ENCODE measurements around the gene OCLN.
A peak's percentile ranks its signal among the peaks of the same experiment; 100 is the strongest.
"Not testable (repeated sequence)": the region's sequence is repeated elsewhere in the genome, so short reads cannot be mapped to it uniquely, and the experiment has no call there.

Gene OCLN

DNA sequence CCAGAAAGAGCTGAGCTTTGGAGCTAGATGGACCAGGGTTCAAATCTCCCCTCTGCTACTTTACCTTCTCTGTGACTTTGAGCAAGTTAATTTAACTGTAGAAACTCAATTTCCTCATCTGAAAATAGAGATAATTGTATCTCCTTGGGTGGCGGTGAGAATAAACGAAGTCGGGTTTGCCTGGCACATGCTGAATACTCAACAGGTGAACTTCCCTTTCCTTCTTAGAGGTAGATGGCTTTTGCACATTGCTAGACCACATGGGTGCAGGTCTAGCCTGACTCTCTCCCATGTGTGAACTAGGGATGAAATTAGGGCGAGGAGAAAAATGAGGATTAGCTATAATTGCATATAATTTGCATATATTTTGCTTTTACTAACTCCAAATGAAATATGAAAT, 36.0 kb downstream of the OCLN start:
- DNase-seq (ENCODE audit: low spot score) = no peak

DNA sequence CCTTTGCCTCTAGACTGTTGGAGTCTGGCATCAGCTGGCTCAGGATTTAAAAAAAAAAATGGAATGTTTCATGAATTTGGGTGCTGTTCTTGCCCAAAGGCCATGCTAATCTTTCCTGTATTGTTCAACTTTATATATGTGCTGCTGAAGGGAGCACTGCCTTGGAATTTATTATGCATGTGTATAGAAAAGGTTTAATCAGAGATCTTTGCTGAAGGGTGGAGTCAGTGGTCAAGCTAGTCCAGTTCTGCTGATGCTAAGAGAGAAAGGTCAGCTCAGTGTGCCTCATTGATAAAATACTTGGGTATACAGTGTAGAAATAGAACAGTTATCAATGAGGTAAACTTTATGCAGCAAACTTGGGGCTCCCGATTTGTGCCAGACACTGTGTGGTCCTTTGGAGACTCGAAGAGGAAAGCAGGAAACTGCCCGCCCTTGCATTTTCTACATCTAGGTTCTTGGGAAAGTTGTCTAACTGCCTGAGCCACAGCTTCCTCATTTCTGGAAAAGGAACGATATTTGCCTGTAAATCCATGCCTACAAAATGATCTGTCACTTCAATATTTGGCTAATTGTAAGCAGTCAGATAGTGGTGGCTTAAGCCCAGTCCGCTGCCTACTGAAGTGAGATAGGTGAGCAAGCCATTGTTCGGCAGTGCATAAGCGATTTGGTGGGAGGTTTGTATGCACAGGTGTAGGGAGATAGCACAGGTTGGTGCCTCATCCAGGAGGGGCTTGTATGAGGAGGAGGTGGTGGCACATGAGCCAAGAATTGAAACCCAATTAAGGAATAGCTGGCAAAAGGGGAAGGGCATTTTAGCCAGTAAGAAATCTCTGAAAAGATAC, 38.2 kb downstream of the OCLN start:
- DNase-seq (ENCODE audit: low spot score) = no peak

DNA sequence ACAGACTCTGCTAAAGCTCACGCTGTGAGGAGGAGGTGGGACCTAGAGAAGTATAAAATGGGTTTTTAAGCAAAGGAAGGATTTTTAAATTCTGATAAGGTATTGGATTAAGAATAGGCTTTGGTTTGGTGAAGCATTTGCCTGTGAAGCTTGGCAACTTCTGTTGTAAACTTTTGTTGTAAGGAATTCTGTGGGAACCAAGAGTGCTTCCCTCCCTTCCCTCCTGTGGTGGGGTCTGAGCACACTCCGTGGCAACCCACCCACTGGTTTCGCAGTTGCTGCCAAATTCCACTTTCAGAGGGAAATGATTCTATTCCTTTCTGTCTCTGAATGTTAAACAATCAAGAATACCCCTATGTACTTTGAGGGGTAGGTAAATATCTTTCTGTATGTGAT, 38.8 kb downstream of the OCLN start:
- DNase-seq (ENCODE audit: low spot score) = no peak

DNA sequence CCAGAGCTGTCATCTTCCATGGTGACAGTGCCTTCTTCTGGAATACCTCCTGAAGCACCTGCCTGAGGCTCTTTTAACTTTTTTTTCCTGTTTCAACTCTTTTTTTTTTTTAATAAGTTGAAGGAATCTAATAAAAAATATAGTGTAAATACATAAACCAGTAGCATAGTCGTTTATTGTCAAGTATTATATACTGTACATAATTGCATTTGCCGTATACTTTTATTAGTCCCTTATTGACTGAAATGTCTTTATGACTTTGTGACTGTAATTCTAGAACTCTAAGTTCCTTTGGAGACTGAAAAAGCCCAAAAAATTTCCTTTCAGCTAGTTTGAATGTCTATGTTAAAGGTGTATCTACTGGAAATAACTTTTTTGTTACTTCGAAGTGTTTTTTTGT, 45.3 kb downstream of the OCLN start:
- not testable (repeated sequence) for DNase-seq (ENCODE audit: low spot score)

DNA sequence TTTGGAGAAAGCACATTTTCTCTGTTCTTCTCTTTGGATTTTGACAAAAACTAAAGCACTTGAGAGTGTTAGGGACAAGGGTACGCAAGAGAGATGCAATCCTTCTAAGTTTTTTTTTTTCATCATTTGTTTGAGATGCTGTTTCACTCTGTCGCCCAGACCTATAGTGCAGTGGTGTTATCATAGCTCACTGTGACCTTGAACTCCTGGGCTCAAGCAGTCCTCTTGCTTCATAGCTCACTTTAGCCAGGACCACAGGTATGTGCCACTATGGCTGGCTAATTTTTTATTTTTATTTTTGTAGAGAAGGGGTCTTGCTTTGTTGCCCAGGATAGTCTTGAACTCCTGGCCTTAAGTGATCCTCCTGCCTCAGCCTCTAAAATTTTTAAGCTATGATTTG, 46.1 kb downstream of the OCLN start:
- DNase-seq (ENCODE audit: low spot score) = not testable (repeated sequence)

DNA sequence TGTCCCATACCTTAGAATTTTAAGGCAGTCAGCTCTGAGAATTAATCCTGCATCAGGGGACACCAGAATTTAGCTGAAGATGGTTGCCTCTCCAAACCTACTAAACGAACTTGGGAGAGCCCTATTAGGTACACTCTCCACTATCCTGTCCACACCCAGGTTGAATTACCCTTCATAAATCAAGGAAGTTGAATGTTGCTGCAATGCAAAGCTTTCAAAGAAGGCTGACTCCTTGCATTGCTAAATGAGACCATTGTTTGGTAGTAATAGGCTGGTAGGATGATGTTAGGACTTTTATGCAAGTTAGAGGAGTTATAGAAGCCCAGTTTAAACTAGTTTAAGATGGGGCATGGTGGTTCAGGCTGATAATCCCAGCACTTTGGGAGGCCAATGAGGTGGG, 48.8 kb downstream of the OCLN start:
- not testable (repeated sequence) for DNase-seq (ENCODE audit: low spot score)

DNA sequence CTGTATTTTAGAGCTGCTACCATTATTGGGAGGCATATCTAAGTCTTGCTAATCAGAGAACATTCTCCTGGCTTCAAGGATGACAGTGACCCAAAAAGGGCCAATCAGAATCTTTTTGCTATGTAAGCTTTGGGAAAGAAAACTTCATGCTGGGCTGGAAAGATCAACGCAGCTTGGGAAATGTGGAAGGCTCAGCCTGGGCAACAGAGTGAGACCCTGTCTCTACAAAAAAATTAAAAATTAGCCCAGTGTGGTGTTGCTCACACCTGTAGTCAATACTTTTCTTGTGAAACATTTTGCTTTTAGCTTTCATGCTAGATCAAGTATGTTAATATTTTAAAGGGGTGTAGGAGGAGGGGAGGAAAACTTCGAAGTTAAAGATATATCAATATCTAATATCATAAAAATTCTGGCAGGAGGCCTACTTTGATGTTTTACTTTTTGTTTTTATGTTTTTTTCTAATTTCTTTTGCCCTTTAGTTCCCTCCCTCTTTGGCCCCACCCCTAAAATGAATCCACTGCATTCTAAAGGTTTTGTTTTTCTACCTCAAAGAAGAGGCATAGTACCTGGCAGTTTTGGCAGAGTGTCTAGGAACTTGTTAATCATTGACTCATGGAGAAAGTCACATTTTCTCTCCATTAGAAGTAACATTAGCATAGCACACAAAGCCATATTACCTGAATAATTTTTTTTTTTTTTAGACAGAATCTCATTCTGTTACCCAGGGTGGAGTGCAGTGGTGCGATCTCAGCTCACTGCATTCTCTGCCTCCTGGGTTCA, 50.4 kb downstream of the OCLN start:
- DNase-seq (ENCODE audit: low spot score) = not testable (repeated sequence)

DNA sequence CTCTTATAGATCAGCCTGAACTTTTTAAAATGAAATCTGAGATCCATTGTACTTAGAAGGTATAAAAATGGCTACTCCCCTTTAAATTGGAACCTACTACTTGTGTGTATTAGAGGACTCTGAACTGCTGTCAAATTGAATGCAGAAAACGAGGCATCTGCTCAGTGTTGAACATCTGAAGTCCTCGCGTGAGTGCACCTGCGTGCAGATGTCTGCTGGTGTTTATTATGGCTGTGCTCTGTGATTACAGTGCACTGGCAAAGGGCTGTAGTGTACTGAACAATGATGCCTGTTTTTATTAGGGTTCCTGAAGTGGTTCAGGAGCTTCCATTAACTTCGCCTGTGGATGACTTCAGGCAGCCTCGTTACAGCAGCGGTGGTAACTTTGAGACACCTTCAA, 52.0 kb downstream of the OCLN start:
- DNase-seq (ENCODE audit: low spot score) = not testable (repeated sequence)

DNA sequence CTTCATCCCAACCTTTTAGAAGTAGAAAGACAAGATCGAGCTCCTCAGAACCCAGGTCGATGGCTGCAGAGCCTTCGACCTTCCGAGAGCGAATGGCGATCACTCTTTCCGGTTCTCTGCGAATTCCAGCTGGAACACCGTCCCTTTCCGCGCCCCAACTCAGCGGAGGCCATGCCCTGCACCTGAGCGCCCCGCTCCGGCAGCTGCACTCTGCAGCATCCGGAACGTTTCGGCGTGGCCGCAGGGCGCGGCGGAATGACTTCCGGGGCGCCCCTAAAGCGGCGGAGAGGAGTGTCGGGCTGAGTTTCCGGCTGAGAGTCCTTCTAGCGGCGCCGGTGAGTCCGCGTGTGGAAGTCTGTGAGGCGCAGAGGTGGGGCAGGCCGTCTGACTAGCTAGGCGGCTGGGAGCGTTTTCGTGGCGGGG, 67.3 kb downstream of the OCLN start, which contains the start of gene GTF2H2C:
GTF2H2C (plus strand) TSS at position 284 of the 423 bp plus-strand sequence. CDS start 4,942 bp downstream, outside the sequence.
- peak; percentile 68 for DNase-seq (ENCODE audit: low spot score)

DNA sequence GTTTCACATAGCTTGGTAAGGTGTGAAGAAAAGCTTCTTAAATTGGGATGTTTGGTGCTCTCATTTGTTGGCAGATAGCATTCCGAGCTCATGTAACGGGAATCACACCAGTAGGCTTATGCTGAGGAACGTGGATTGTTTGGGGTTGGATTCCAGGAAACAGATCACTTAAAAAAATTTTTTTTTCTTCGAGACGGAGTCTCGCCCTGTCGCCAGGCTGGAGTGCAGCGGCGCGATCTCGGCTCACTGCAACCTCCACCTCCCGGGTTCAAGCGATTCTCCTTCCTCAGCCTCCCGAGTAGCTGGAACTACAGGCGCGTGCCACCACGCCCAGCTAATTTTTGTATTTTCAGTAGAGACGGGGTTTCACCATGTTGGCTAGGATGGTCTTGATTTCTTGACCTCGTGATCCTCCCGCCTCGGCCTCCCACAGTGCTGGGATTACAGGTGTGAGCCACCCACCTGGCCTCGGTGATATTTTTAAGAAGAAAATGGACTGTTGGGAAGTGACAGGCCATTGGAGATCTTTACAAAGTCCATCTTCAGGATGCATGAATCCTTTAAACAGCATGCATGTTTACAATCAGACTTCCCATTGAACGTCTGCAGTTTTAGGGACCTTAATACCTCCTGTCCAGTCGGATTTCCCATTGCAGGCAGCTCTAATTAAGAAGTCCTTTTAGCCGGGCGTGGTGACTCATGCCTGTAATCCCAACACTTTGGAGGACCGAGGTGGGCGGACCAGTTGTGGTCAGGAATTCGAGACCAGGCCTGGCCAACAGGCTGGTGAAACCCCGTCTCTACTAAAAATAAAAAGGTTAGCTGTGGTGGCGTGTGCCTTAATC, 68.2 kb downstream of the OCLN start:
- DNase-seq (ENCODE audit: low spot score) = not testable (repeated sequence)

DNA sequence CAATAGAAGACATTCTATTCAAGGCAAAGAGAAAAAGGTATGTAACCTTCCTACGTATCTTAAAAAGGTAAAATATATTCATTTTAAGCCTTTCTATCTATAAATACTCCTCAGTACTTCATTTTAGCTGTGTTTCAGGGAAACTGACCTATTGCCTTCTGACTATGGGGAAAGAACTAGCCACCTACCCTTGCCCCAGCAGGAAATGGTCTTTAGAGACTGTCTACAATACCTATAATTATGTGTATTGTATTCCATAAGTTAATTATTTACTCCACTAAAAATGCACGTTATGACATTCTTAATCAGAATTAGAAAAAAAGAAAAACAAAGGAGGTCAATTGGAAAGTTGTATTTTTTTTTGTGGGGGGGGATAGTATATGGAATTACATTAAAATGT, 73.6 kb downstream of the OCLN start:
- not testable (repeated sequence) for DNase-seq (ENCODE audit: low spot score)

DNA sequence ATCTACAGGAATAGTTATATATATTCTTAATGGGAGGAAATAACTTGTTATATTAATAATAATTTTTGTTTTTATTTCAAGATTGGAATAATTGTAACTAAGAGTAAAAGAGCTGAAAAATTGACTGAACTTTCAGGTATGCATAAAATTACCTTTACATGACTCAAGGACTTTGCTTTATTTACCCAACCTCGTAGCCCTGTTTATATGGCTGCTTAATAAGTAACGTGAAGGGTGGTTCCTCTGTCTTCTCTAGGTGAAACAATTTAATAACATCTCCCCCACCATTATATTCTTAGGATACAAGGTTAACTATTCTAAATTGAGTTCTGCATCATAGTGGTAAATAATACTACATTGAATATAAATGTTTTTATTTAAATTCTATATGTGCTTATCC, 75.5 kb downstream of the OCLN start:
- not testable (repeated sequence) for DNase-seq (ENCODE audit: low spot score)

DNA sequence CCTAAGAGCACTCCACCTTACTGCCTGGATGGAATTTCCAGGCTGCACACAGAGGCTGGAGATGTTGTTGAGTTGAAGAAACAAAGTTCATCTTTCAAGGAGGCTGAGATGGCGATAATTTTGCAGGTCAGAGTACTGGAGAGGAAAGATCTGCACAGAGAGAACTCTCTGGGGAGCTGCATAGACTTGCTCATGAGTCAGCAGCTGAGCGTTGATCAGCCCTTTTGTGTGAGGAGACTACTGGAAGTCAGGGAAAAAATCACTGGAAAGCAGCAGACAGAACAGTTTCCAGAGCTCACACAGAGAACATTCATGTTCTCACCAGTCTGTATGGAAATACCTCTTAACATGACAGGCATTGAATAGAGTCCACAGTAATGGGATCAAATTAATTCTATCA, 90.8 kb downstream of the OCLN start:
- DNase-seq (ENCODE audit: low spot score) = not testable (repeated sequence)

DNA sequence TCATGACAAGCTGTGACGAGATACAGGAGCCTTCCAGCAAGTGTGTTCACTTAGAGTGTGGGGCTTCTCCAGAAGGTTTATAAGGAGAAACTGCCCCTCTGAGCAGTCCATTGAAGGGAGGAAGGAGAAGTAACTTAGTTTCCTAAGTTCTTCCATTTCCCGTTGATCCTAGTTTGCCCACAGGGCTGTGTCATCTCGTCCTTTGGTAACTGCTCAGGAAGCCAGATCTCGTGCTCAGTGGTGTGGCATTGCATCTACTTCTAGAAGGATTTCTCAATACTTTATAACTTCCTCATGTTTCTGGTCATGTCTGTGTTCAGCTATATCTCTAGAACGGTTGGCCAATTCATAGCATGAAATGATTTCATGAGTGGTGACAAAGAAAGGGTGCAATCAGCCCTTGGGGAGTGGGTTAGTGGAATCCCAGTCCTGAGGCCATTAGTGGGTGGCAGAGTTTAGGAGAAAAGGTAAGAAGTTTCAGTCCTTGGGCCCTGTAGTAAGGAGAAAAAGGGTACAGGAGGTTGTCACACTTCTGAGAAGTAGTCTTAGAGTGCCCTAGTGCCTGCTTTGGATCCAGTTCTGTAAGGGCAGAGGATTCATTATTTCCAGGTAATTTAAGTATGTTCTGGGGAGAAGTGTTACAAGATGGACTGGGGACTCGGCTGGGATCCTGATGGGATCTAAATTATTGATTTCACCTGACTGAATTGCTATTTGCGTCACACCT, 103.7 kb downstream of the OCLN start:
- not testable (repeated sequence) for DNase-seq (ENCODE audit: low spot score)

DNA sequence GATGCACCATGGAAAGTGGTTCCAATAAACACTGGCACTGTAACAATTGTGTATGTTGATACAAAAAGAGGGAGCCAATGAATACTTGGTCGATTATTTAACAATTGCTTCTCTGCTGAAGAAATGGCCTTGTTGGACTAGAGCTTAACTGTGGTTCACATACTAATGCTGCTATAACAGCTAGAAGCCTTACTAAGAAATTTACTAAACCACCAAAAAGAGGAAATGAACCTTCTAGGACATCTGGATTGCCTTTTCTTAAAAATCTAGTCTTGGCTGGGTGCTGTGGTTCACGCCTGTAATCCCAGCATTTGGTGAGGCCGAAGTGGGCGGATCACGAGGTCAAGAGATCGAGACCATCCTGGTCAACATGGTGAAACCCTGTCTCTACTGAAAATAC, 109.4 kb downstream of the OCLN start:
- not testable (repeated sequence) for DNase-seq (ENCODE audit: low spot score)

DNA sequence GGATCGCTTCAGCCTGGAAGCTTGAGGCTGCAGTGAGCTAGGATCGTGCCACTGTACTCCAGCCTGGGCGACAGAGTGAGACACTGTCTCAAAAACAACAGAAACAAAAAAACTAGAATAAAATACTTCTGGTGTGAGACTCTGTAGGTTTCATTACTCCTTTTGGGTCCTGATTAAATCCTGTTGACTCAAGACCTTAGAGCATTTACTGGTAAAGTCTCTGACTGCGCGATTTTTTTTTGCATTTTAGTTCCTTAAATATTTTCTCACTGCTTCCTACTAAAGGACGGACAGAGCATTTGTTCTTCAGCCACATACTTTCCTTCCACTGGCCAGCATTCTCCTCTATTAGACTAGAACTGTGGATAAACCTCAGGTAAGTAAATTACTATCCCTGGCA, 114.2 kb downstream of the OCLN start:
- DNase-seq (ENCODE audit: low spot score) = not testable (repeated sequence)
